ENCODE results near the gene NOTCH3. TPM values are rescaled to one million over a fixed set of nuclear protein-coding genes. Genes with fewer than 3 reads are reported as not detected.

The NOTCH3 gene
- total RNA-seq, 2 donors from 2014 or later: 31.8 to 48.0 TPM

- no peak overlapping the region for H3K27ac ChIP-seq
- TF ChIP-seq POLR2AphosphoS5 (IDR thresholded peaks at IDR 0.05) (no peak), POLR2A (IDR thresholded peaks at IDR 0.05) (no peak), CTCF (IDR thresholded peaks at IDR 0.05) (no peak)
- intact Hi-C loops (cut with DNase I): loop anchor here (2.0 to 5.0 kb wide), 2 partner anchors 87 to 381 kb away; no protein-coding TSS in a partner anchor
- no peaks in the 10 kb centered on the region for H3K36me3 ChIP-seq
- DNase-seq (ENCODE audit: low spot score): no peak
- H3K4me1 ChIP-seq (replicated peaks): no peaks in the 10 kb centered on the region
- 89% methylated on average over 3 of the region's 3 CpGs for WGBS
- H3K27me3 ChIP-seq (replicated peaks; ENCODE audit: insufficient read depth): no peaks in the 10 kb centered on the region
- no peaks in the 10 kb centered on the region for H3K9me3 ChIP-seq
- H3K4me3 ChIP-seq: no peak overlapping the region
Measured at GRCh38 chr19:15175609-15176008, 25.2 kb downstream of the NOTCH3 start.

GRCh38 chr19:15173746-15174404 is 26.9 kb downstream of the NOTCH3 start:
- Histone ChIP-seq H3K27me3 (replicated peaks; ENCODE audit: insufficient read depth) (no peaks in the 10 kb centered on the region), H3K4me3 (no peak overlapping the region), H3K27ac (no peak overlapping the region), H3K4me1 (replicated peaks) (no peaks in the 10 kb centered on the region), H3K9me3 (no peaks in the 10 kb centered on the region), H3K36me3 (no peaks in the 10 kb centered on the region)
- intact Hi-C loops (cut with DNase I): no loop called here
- TF ChIP-seq POLR2AphosphoS5 (IDR thresholded peaks at IDR 0.05) (no peak), POLR2A (IDR thresholded peaks at IDR 0.05) (no peak), CTCF (IDR thresholded peaks at IDR 0.05) (no peak)
- DNase-seq (ENCODE audit: low spot score): no peak
- 95% methylated on average over 37 of the region's 37 CpGs for WGBS

- intact Hi-C loops (cut with DNase I): no loop called here
- no peaks in the 10 kb centered on the region for H3K4me1 ChIP-seq (replicated peaks)
- H3K27me3 ChIP-seq (replicated peaks; ENCODE audit: insufficient read depth): no peaks in the 10 kb centered on the region
- TF ChIP-seq POLR2AphosphoS5 (IDR thresholded peaks at IDR 0.05) (no peak), CTCF (IDR thresholded peaks at IDR 0.05) (no peak)
- H3K4me3 ChIP-seq: no peak overlapping the region
- no peak for DNase-seq (ENCODE audit: low spot score)
- no peaks in the 10 kb centered on the region for H3K9me3 ChIP-seq
- WGBS: 93% methylated on average over 23 of the region's 32 CpGs
- no peak overlapping the region for H3K27ac ChIP-seq
- no peaks in the 10 kb centered on the region for H3K36me3 ChIP-seq
Measured at GRCh38 chr19:15170345-15170744, 30.4 kb downstream of the NOTCH3 start.

GRCh38 chr19:15169541-15170285 is 31.1 kb downstream of the NOTCH3 start:
- TF ChIP-seq POLR2A (IDR thresholded peaks at IDR 0.05): no peak
- no peak for TF ChIP-seq POLR2AphosphoS5 (IDR thresholded peaks at IDR 0.05)
- no peak for TF ChIP-seq CTCF (IDR thresholded peaks at IDR 0.05)
- Histone ChIP-seq H3K27me3 (replicated peaks; ENCODE audit: insufficient read depth) (no peaks in the 10 kb centered on the region), H3K27ac (no peak overlapping the region), H3K36me3 (no peaks in the 10 kb centered on the region), H3K4me3 (no peak overlapping the region), H3K4me1 (replicated peaks) (no peaks in the 10 kb centered on the region), H3K9me3 (no peaks in the 10 kb centered on the region)
- intact Hi-C loops (cut with DNase I): no loop called here
- no peak for DNase-seq (ENCODE audit: low spot score)
- 91% methylated on average over 10 of the region's 10 CpGs for WGBS

- Histone ChIP-seq H3K27ac (no peak overlapping the region), H3K36me3 (no peaks in the 10 kb centered on the region), H3K27me3 (replicated peaks; ENCODE audit: insufficient read depth) (no peaks in the 10 kb centered on the region), H3K9me3 (no peaks in the 10 kb centered on the region), H3K4me3 (no peak overlapping the region), H3K4me1 (replicated peaks) (no peaks in the 10 kb centered on the region)
- no peak for DNase-seq (ENCODE audit: low spot score)
- WGBS: 70% methylated on average over 4 of the region's 4 CpGs
- TF ChIP-seq CTCF (IDR thresholded peaks at IDR 0.05) (no peak), POLR2A (IDR thresholded peaks at IDR 0.05) (no peak)
- intact Hi-C loops (cut with DNase I): no loop called here
Measured at GRCh38 chr19:15166700-15167099, 34.1 kb downstream of the NOTCH3 start.
